HL-60 (cell line): ENCODE results near the gene CDRT4.

Source experiments
- CTCF ChIP-seq: IDR thresholded peaks from one replicate; pipeline ENCODE4 v1.5.1; 2011; ENCODE audit warnings: low read length, control low read depth, inconsistent platforms; ENCODE audit not compliant: insufficient read depth
- POLR2AphosphoS5 ChIP-seq: IDR thresholded peaks from 2 replicates; pipeline ENCODE4 v1.6.1; 2012; ENCODE audit warnings: low read depth
- REST ChIP-seq: IDR thresholded peaks from 2 replicates; pipeline ENCODE4 v1.6.1; 2012; ENCODE audit warnings: low read depth; ENCODE audit not compliant: insufficient replicate concordance

GRCh38 chr17:15447928-15448579 lies 19.4 kb downstream of the CDRT4 start:
- TF ChIP-seq CTCF (no peak), REST (no peak), POLR2AphosphoS5 (no peak)
